Measurements from ENCODE around the gene IFI27L1.

Gene IFI27L1

GRCh38 chr14:94111276-94112095, 30.4 kb downstream of the IFI27L1 start:
- H3K27ac ChIP-seq: no peak overlapping the region
- no peak for TF ChIP-seq CTCF (conservative IDR thresholded peaks at IDR 0.05)

GRCh38 chr14:94112513-94113063, 31.5 kb downstream of the IFI27L1 start:
- no peak overlapping the region for H3K27ac ChIP-seq
- TF ChIP-seq CTCF (conservative IDR thresholded peaks at IDR 0.05): no peak
- no peak for TF ChIP-seq ZFX (IDR thresholded peaks at IDR 0.05)

GRCh38 chr14:94113073-94113472, 32.0 kb downstream of the IFI27L1 start:
- no peak overlapping the region for H3K27ac ChIP-seq
- no peak for TF ChIP-seq ZFX (IDR thresholded peaks at IDR 0.05)
- TF ChIP-seq CTCF (conservative IDR thresholded peaks at IDR 0.05): no peak

GRCh38 chr14:94113490-94113889, 32.4 kb downstream of the IFI27L1 start:
- no peak for TF ChIP-seq CTCF (conservative IDR thresholded peaks at IDR 0.05)
- TF ChIP-seq ZFX (IDR thresholded peaks at IDR 0.05): no peak
- H3K27ac ChIP-seq: no peak overlapping the region

GRCh38 chr14:94113908-94114588, 32.9 kb downstream of the IFI27L1 start:
- TF ChIP-seq CTCF (conservative IDR thresholded peaks at IDR 0.05) (no peak), ZFX (IDR thresholded peaks at IDR 0.05) (no peak)
- no peak overlapping the region for H3K27ac ChIP-seq

- TF ChIP-seq ZFX (IDR thresholded peaks at IDR 0.05) (no peak), CTCF (conservative IDR thresholded peaks at IDR 0.05) (no peak)
- H3K27ac ChIP-seq: no peak overlapping the region
These were observed 33.5 kb downstream of the IFI27L1 start for GRCh38 chr14:94114589-94115057.

- no peak for TF ChIP-seq ZFX (IDR thresholded peaks at IDR 0.05)
- no peak for TF ChIP-seq CTCF (conservative IDR thresholded peaks at IDR 0.05)
- H3K27ac ChIP-seq: no peak overlapping the region
These were observed 34.0 kb downstream of the IFI27L1 start for GRCh38 chr14:94115058-94115591.

Measured in C4-2B (cell line).